HG03521 (cell line): ENCODE data around the gene ENOX1.

Source experiments
- ATAC-seq: cut with Tn5 transposase; IDR thresholded peaks from one replicate; pipeline ENCODE4 v1.9.1; 2021; ENCODE audit warnings: mild to moderate bottlenecking, moderate library complexity; ENCODE audit not compliant: unreplicated experiment

ENOX1 gene

GRCh38 chr13:43232144-43232872, 554.5 kb downstream of the ENOX1 start:
- ATAC-seq: no peak

GRCh38 chr13:43230989-43231388, 555.8 kb downstream of the ENOX1 start:
- no peak for ATAC-seq

GRCh38 chr13:43229506-43229905, 557.3 kb downstream of the ENOX1 start:
- no peak for ATAC-seq

GRCh38 chr13:43227721-43228120, 559.1 kb downstream of the ENOX1 start:
- no peak for ATAC-seq

- ATAC-seq: no peak
Observed at GRCh38 chr13:43223216-43223615, 563.6 kb downstream of the ENOX1 start.

GRCh38 chr13:43222086-43222485, 564.7 kb downstream of the ENOX1 start:
- no peak for ATAC-seq

- ATAC-seq: no peak
Observed at GRCh38 chr13:43221611-43222010, 565.2 kb downstream of the ENOX1 start.

GRCh38 chr13:43220873-43221595, 565.7 kb downstream of the ENOX1 start:
- ATAC-seq: no peak

- no peak for ATAC-seq
Observed at GRCh38 chr13:43214124-43214523, 572.6 kb downstream of the ENOX1 start.

GRCh38 chr13:43206838-43207237, 579.9 kb downstream of the ENOX1 start:
- no peak for ATAC-seq

GRCh38 chr13:43205416-43205815, 581.4 kb downstream of the ENOX1 start:
- no peak for ATAC-seq

- ATAC-seq: no peak
Observed at GRCh38 chr13:43204591-43204990, 582.2 kb downstream of the ENOX1 start.

- no peak for ATAC-seq
Observed at GRCh38 chr13:43203781-43204180, 583.0 kb downstream of the ENOX1 start.

- ATAC-seq: no peak
Observed at GRCh38 chr13:43200736-43201135, 586.0 kb downstream of the ENOX1 start.

- no peak for ATAC-seq
Observed at GRCh38 chr13:43200307-43200706, 586.5 kb downstream of the ENOX1 start.

- ATAC-seq: no peak
Observed at GRCh38 chr13:43196750-43197370, 589.9 kb downstream of the ENOX1 start.

GRCh38 chr13:43196086-43196621, 590.6 kb downstream of the ENOX1 start:
- no peak for ATAC-seq

- ATAC-seq: no peak
Observed at GRCh38 chr13:43195551-43195950, 591.2 kb downstream of the ENOX1 start.

GRCh38 chr13:43195112-43195511, 591.7 kb downstream of the ENOX1 start:
- ATAC-seq: no peak

GRCh38 chr13:43193789-43194420, 592.9 kb downstream of the ENOX1 start:
- ATAC-seq: no peak

- no peak for ATAC-seq
Observed at GRCh38 chr13:43191546-43191945, 595.2 kb downstream of the ENOX1 start.
